PC-3 (cell line): ENCODE data around the gene NPW. TPM values are rescaled to one million over a fixed set of nuclear protein-coding genes. Genes with fewer than 3 reads are reported as not detected.

ENCODE experiments used
- ATAC-seq: fragments of 200-7000 bp; cut with Tn5 transposase; 2 replicates; pipeline ENCODE4 v1.9.1; 2020; ENCODE audit warnings: mild to moderate bottlenecking, moderate library complexity
- BruUV-seq: library from RNA; stranded (reverse); fragments of 400-500 nt; replicated peaks from 2 replicates; lab custom pipeline; 2021; lab: Mats Ljungman, UMichigan
- CTCF ChIA-PET: fragments of 300-600 bp; sonication (Branson Sonifier 250); formaldehyde crosslinking; loops from one replicate; lab custom pipeline; 2022; ENCODE audit warnings: antibody characterized with exemption; lab: Charles Lee
- POLR2A ChIA-PET: fragments of 300-600 bp; sonication (Branson Sonifier 250); formaldehyde crosslinking; loops from one replicate; lab custom pipeline; 2022; ENCODE audit warnings: antibody characterized with exemption; ENCODE audit not compliant: unreplicated experiment; lab: Charles Lee
- DNase-seq: peaks from one replicate; pipeline ENCODE4 v3.0.0-alpha.2; 2015
- H2AFZ ChIP-seq: fragments of 300-600 bp; sonication (generic); 2 replicates; pipeline ENCODE4 v1.6.0; 2016; ENCODE audit warnings: antibody characterized with exemption, low read length
- H3F3A ChIP-seq: fragments of 300-600 bp; sonication (generic); one replicate; pipeline ENCODE4 v1.6.0; 2017; ENCODE audit warnings: antibody characterized with exemption, low read length, control low read depth, mild to moderate bottlenecking; ENCODE audit not compliant: unreplicated experiment
- H3K27ac ChIP-seq: fragments of 300-600 bp; sonication (generic); 2 replicates; pipeline ENCODE4 v1.5.1; 2016; ENCODE audit warnings: mild to moderate bottlenecking, low read length
- H3K27me3 ChIP-seq: fragments of 300-600 bp; sonication (generic); 2 replicates; pipeline ENCODE4 v1.6.1; 2016; ENCODE audit warnings: low read length, mixed read lengths
- H3K36me3 ChIP-seq: fragments of 300-600 bp; sonication (generic); 2 replicates; pipeline ENCODE4 v1.6.1; 2016; ENCODE audit warnings: low read depth, mixed run types, low read length, mixed read lengths
- H3K4me1 ChIP-seq: fragments of 300-600 bp; sonication (generic); 2 replicates; pipeline ENCODE4 v1.5.1; 2016; ENCODE audit warnings: low read length; ENCODE audit not compliant: insufficient read depth
- H3K4me2 ChIP-seq: fragments of 300-600 bp; sonication (generic); 2 replicates; pipeline ENCODE4 v1.6.0; 2016; ENCODE audit warnings: low read length
- H3K4me3 ChIP-seq: fragments of 300-600 bp; sonication (generic); 2 replicates; pipeline ENCODE4 v1.5.1; 2016; ENCODE audit warnings: mild to moderate bottlenecking, low read length, mixed read lengths
- H3K79me2 ChIP-seq: fragments of 300-600 bp; sonication (generic); 2 replicates; pipeline ENCODE4 v1.6.1; 2017; ENCODE audit warnings: low read length, mixed read lengths
- H3K9ac ChIP-seq: fragments of 300-600 bp; sonication (generic); 2 replicates; pipeline ENCODE4 v1.6.0; 2016; ENCODE audit warnings: mild to moderate bottlenecking, low read length
- H3K9me2 ChIP-seq: fragments of 300-600 bp; sonication (generic); replicated peaks from 2 replicates; pipeline ENCODE4 v1.6.1; 2016; ENCODE audit warnings: mixed run types, low read length, mixed read lengths
- H3K9me3 ChIP-seq: fragments of 300-600 bp; sonication (generic); 2 replicates; pipeline ENCODE4 v1.6.1; 2016; ENCODE audit warnings: low read length, mixed read lengths
- H4K20me1 ChIP-seq: fragments of 300-600 bp; sonication (generic); 2 replicates; pipeline ENCODE4 v1.6.1; 2016; ENCODE audit warnings: low read length, mixed read lengths
- EZH2 ChIP-seq: fragments of 300-600 bp; sonication (generic); IDR thresholded peaks from one replicate; pipeline ENCODE4 v1.6.1; 2017; ENCODE audit warnings: antibody characterized with exemption, mild to moderate bottlenecking, low read length; ENCODE audit not compliant: unreplicated experiment
- EZH2phosphoT487 ChIP-seq: fragments of 300-600 bp; sonication (generic); IDR thresholded peaks from 2 replicates; pipeline ENCODE4 v1.6.1; 2018; ENCODE audit warnings: mild to moderate bottlenecking, antibody characterized with exemption, low read length, borderline replicate concordance
- intact Hi-C: fragments of 100-400 bp; cut with micrococcal nuclease; formaldehyde crosslinking; loops from 2 replicates; pipeline ENCODE4 v1.9.0; 2023
- total RNA-seq: library from RNA; depleted of rRNA; stranded (reverse); fragments of >200 nt; gene quantifications from 2 replicates; pipeline ENCODE4 v1.2.3, GENCODE V29; 2014
- TF ChIP-seq, protein P1 (sequence below): fragments of 300-600 bp; sonication (generic); conservative IDR thresholded peaks from 2 replicates; pipeline ENCODE4 v1.5.1; 2017; ENCODE audit warnings: antibody characterized with exemption, low read depth, mild to moderate bottlenecking, low read length

Gene NPW
- total RNA-seq, 1 experiment from 2014 or later = 3.8 TPM

DNA sequence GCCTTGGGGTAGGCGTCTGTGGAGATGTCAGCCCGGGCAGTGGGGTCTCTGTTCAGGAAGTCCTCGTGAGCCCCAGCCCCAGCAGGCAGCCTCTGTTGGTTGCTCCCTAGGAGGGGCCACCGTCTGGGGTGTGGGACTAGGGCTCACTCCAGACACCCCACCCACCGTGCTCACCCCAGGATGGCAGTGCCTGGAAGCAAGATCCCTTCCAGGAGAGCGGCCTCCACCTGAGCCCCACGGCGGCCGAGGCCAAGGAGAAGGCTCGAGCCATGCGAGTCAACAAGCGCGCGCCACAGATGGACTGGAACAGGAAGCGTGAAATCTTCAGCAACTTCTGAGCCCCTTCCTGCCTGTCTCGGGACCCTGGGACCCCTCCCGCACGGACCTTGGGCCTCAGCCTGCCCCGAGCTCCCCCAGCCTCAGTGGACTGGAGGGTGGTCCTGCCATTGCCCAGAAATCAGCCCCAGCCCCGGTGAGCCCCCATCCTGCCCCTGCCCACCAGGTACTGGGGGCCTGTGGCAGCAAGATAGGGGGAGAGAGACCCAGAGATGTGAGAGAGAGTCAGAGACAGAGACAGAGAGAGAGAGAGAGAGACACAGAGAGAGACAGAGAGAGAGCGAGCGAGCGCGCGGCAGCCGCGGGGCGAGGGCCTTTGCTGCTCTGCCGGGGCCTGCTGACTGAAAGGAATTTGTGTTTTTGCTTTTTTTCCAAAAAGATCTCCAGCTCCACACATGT is 18.2 kb downstream of the NPW start:
- Histone ChIP-seq H3K4me2 (no peak overlapping the region), H2AFZ (no peak overlapping the region), H3K9ac (no peak overlapping the region), H3K4me1 (peaks cover 76% of the 10 kb centered on the region), H3K27me3 (no peaks in the 10 kb centered on the region), H3K9me3 (no peaks in the 10 kb centered on the region), H4K20me1 (no peaks in the 10 kb centered on the region), H3K79me2 (peaks cover 36% of the 10 kb centered on the region), H3F3A (no peaks in the 10 kb centered on the region), H3K27ac (no peak overlapping the region), H3K4me3 (no peak overlapping the region), H3K9me2 (no peaks in the 10 kb centered on the region), H3K36me3 (no peaks in the 10 kb centered on the region; the same call in 1 of the 2 replicates)
- BruUV-seq = TSS peak; percentile 4
- ATAC-seq (no peak), DNase-seq (no peak)
- ChIA-PET POLR2A (no interaction called here), CTCF (no interaction called here)
- intact Hi-C loops = no loop called here
- TF ChIP-seq EZH2 (no peak), EZH2phosphoT487 (no peak)
- TF ChIP-seq, protein P1, sequence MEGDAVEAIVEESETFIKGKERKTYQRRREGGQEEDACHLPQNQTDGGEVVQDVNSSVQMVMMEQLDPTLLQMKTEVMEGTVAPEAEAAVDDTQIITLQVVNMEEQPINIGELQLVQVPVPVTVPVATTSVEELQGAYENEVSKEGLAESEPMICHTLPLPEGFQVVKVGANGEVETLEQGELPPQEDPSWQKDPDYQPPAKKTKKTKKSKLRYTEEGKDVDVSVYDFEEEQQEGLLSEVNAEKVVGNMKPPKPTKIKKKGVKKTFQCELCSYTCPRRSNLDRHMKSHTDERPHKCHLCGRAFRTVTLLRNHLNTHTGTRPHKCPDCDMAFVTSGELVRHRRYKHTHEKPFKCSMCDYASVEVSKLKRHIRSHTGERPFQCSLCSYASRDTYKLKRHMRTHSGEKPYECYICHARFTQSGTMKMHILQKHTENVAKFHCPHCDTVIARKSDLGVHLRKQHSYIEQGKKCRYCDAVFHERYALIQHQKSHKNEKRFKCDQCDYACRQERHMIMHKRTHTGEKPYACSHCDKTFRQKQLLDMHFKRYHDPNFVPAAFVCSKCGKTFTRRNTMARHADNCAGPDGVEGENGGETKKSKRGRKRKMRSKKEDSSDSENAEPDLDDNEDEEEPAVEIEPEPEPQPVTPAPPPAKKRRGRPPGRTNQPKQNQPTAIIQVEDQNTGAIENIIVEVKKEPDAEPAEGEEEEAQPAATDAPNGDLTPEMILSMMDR = no peak

- Histone ChIP-seq H3K4me3 (no peak overlapping the region), H4K20me1 (no peaks in the 10 kb centered on the region), H3K9me2 (no peaks in the 10 kb centered on the region), H3K36me3 (no peaks in the 10 kb centered on the region; the same call in 1 of the 2 replicates), H3K27ac (peak overlapping the region; percentile 100), H3F3A (no peaks in the 10 kb centered on the region), H3K27me3 (no peaks in the 10 kb centered on the region), H2AFZ (no peak overlapping the region), H3K79me2 (peaks cover 31% of the 10 kb centered on the region), H3K4me1 (peaks cover 76% of the 10 kb centered on the region), H3K9ac (peak overlapping the region; percentile 67), H3K9me3 (no peaks in the 10 kb centered on the region), H3K4me2 (peak overlapping the region; percentile 35)
- DNase-seq (no peak), ATAC-seq (no peak)
- no TSS peak for BruUV-seq
- intact Hi-C loops = no loop called here
- CTCF ChIA-PET = no interaction called here
- POLR2A ChIA-PET = interaction anchor here (0.5 to 0.6 kb wide), 3 partner anchors 52 to 117 kb away, joined by 3 to 5 read pairs (median 4); partner anchors contain the start of gene TRAF7
- TF ChIP-seq EZH2 (no peak), EZH2phosphoT487 (no peak)
- TF ChIP-seq, protein P1 = no peak
These were observed 19.0 kb downstream of the NPW start for GRCh38 chr16:2038382-2039231.
